Activated naive CD4-positive, alpha-beta T cell (primary cell): ENCODE results near the gene OGA.
"Not testable (repeated sequence)": the region's sequence is repeated elsewhere in the genome, so short reads cannot be mapped to it uniquely, and the experiment has no call there.

Experiments
- DNase-seq, 4 experiments: peaks; one replicate each; lab custom pipeline; 2025; lab: John Stamatoyannopoulos, UW

The OGA gene

GRCh38 chr10:101797403-101798059 is 20.7 kb downstream of the OGA start:
- no peak for DNase-seq

- DNase-seq = no peak
These were observed 24.7 kb downstream of the OGA start for GRCh38 chr10:101793526-101793925.

- DNase-seq = no peak
These were observed 28.6 kb downstream of the OGA start for GRCh38 chr10:101789686-101790085.

GRCh38 chr10:101789231-101789630 is 29.0 kb downstream of the OGA start:
- DNase-seq = not testable (repeated sequence)

- DNase-seq = no peak
These were observed 32.4 kb downstream of the OGA start for GRCh38 chr10:101785801-101786200.

- DNase-seq = no peak
These were observed 33.7 kb downstream of the OGA start for GRCh38 chr10:101784558-101784957.

GRCh38 chr10:101783736-101784118 is 34.5 kb downstream of the OGA start:
- no peak for DNase-seq

- peak; percentile 55 to 75 (median 65) for DNase-seq
These were observed 35.2 kb downstream of the OGA start, which contains the start of gene NPM3 for GRCh38 chr10:101782811-101783735. TSS of gene NPM3 (minus strand) at chr10:101783446. CDS start at chr10:101783390, 56 bp downstream.

GRCh38 chr10:101781984-101782810 is 36.0 kb downstream of the OGA start:
- DNase-seq = no peak

GRCh38 chr10:101781655-101781983 is 36.6 kb downstream of the OGA start:
- no peak for DNase-seq

GRCh38 chr10:101780818-101781654 is 37.2 kb downstream of the OGA start:
- peak; percentile 18 to 62 (median 46) for DNase-seq

- no peak for DNase-seq
These were observed 37.9 kb downstream of the OGA start for GRCh38 chr10:101780187-101780817.

GRCh38 chr10:101779544-101780186 is 38.6 kb downstream of the OGA start:
- peak; percentile 59 to 79 (median 72) for DNase-seq

- peak in 1 of 4 experiments; percentile 26 for DNase-seq
These were observed 39.3 kb downstream of the OGA start for GRCh38 chr10:101778781-101779543.

GRCh38 chr10:101778151-101778780 is 40.0 kb downstream of the OGA start:
- no peak for DNase-seq

- DNase-seq = no peak
These were observed 40.6 kb downstream of the OGA start for GRCh38 chr10:101777619-101778145.

GRCh38 chr10:101776161-101776817 is 42.0 kb downstream of the OGA start:
- DNase-seq = no peak
